Glutamatergic neuron (in vitro differentiated cells): ENCODE measurements around the gene RTN4RL2. TPM values are rescaled to one million over a fixed set of nuclear protein-coding genes. Genes with fewer than 3 reads are reported as not detected.
A peak's percentile ranks its signal among the peaks of the same experiment; 100 is the strongest.

Experiments used
- DNase-seq: peaks from one replicate; pipeline ENCODE4 v3.0.0; 2022
- H3K27ac Mint-ChIP-seq: one replicate; pipeline ENCODE4 v1.8.0; 2020; ENCODE audit warnings: mild to moderate bottlenecking, mixed read lengths, inconsistent platforms; ENCODE audit not compliant: unreplicated experiment
- H3K27me3 Mint-ChIP-seq: one replicate; pipeline ENCODE4 v1.8.0; 2020; ENCODE audit warnings: mild to moderate bottlenecking, moderate library complexity, mixed read lengths, inconsistent platforms; ENCODE audit not compliant: unreplicated experiment
- H3K36me3 Mint-ChIP-seq: one replicate; pipeline ENCODE4 v1.8.0; 2020; ENCODE audit warnings: mild to moderate bottlenecking, mixed read lengths, inconsistent platforms; ENCODE audit not compliant: unreplicated experiment
- H3K4me1 Mint-ChIP-seq: one replicate; pipeline ENCODE4 v1.8.0; 2020; ENCODE audit warnings: mild to moderate bottlenecking, low read depth, mixed read lengths, inconsistent platforms; ENCODE audit not compliant: unreplicated experiment
- H3K4me3 Mint-ChIP-seq: one replicate; pipeline ENCODE4 v1.8.0; 2020; ENCODE audit warnings: mild to moderate bottlenecking, mixed read lengths, inconsistent platforms; ENCODE audit not compliant: unreplicated experiment
- H3K9me3 Mint-ChIP-seq: one replicate; pipeline ENCODE4 v1.8.0; 2020; ENCODE audit warnings: mild to moderate bottlenecking, moderate library complexity, mixed read lengths, inconsistent platforms; ENCODE audit not compliant: unreplicated experiment
- total RNA-seq: library from RNA; stranded (reverse); fragmentation: NEBNext Ultra II Directional; extraction: Animal tissue kit (Norgen Biotek cat#: 25700); gene quantifications from one replicate; pipeline ENCODE4 v1.2.1, GENCODE V29; 2021; ENCODE audit not compliant: unreplicated experiment
- TF ChIP-seq, protein P1 (sequence below): fragments of 200-600 bp; sonication (generic); IDR thresholded peaks from one replicate; pipeline ENCODE4 v1.5.0; 2021; ENCODE audit not compliant: partially characterized antibody, unreplicated experiment

The RTN4RL2 gene
- total RNA-seq, 1 donor from 2014 or later, result 119 TPM

DNA sequence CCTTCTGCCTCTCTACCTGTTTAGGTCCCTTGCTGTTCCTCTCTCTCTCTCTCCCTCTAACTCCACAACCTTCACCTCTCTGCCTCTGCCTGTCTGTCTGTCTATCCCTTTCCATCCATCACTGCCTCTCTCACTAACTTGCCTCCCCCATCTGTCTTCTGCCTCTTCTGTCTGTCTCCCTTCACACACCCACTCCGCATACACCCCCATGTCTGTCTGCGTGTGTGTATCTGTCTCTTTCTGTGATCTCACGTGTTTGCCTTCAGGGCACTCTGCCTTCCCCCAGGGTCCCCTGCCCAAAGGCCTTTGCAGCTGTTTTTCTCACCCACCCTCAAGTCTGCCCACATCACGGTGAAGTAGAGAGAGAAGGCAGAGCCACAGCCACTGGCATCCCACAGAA lies 7.9 kb downstream of the RTN4RL2 start:
- Mint-ChIP-seq H3K4me3 (peak overlapping the region; percentile 68), H3K4me1 (peaks cover 25% of the 10 kb centered on the region), H3K36me3 (no peaks in the 10 kb centered on the region), H3K27me3 (peaks cover 6% of the 10 kb centered on the region), H3K9me3 (peaks cover 13% of the 10 kb centered on the region), H3K27ac (no peak overlapping the region)
- DNase-seq, result no peak
- TF ChIP-seq, protein P1, sequence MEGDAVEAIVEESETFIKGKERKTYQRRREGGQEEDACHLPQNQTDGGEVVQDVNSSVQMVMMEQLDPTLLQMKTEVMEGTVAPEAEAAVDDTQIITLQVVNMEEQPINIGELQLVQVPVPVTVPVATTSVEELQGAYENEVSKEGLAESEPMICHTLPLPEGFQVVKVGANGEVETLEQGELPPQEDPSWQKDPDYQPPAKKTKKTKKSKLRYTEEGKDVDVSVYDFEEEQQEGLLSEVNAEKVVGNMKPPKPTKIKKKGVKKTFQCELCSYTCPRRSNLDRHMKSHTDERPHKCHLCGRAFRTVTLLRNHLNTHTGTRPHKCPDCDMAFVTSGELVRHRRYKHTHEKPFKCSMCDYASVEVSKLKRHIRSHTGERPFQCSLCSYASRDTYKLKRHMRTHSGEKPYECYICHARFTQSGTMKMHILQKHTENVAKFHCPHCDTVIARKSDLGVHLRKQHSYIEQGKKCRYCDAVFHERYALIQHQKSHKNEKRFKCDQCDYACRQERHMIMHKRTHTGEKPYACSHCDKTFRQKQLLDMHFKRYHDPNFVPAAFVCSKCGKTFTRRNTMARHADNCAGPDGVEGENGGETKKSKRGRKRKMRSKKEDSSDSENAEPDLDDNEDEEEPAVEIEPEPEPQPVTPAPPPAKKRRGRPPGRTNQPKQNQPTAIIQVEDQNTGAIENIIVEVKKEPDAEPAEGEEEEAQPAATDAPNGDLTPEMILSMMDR, result no peak

DNA sequence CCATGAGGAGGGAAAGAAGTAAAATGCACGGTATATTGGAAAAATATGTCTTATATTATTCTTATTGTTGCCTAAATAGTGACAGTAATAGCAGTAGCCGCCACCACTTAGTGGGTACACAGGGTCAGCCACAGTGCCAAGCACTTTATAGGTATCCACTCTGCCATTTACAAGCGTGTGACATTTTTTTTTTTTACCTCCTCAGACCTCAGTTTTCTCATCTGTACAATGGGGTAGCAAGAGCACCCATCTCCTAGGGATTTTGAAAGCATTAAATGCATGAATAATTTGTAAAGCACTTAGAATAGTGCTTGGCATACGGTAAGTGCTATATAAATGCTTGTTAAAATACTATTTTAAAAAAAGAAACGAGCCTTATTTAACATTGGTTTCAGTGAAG lies 8.9 kb downstream of the RTN4RL2 start:
- no peak for DNase-seq
- Mint-ChIP-seq H3K36me3 (no peaks in the 10 kb centered on the region), H3K4me1 (peaks cover 25% of the 10 kb centered on the region), H3K27me3 (peaks cover 10% of the 10 kb centered on the region), H3K27ac (no peak overlapping the region), H3K9me3 (peaks cover 11% of the 10 kb centered on the region), H3K4me3 (no peak overlapping the region)
- TF ChIP-seq, protein P1, result no peak

DNA sequence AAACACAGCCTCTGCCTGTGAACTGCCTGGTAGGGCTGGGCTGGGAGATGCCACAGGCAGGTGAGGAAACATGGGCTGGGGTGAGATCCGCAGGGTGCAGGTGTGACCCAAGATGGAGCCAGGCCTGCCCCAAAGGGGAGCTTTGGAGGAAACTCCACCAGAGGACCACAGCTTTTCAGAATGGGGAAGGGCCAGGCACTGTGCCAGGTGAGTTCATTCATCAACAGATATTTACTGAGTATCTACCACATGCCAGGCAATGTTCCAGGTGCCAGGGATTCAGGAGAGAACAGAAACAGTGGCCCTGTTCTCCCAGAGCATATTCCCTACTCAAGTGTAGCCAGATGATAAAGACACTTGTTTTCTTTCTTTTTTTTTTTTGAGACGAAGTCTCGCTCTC lies 11.2 kb downstream of the RTN4RL2 start:
- DNase-seq, result no peak
- Mint-ChIP-seq H3K4me1 (peaks cover 32% of the 10 kb centered on the region), H3K36me3 (no peaks in the 10 kb centered on the region), H3K27me3 (peaks cover 18% of the 10 kb centered on the region), H3K27ac (no peak overlapping the region), H3K4me3 (no peak overlapping the region), H3K9me3 (peaks cover 11% of the 10 kb centered on the region)
- TF ChIP-seq, protein P1, result no peak

DNA sequence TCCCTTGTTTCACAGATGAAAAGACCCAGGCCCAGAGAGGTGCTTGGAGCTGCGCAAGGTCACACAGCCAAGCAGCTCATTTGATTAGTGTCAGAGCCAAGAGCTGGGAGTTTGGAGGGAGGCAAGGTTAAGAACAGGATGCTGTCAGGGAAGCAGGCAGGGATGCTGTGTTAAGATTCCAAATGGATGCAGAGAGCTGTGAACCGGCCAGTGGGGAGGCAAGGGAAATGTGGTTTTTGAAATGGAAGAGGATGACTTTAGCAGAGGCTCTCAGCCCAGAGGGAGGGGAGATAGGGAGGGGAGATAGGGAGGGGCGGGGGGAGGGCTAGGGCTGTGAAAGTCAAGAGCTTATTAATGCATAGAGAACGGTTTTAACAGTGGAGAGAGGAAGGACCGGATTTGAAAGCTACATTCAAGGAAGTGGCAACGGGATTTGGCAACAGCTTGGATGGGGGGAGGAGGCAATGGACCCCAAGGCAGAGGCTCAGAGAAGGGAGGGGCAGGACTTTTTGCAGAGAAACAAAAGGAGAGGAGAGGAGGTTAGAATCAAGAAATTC lies 13.0 kb downstream of the RTN4RL2 start:
- peaks cover 23% of the 10 kb centered on the region for H3K9me3 Mint-ChIP-seq
- no peak for DNase-seq
- H3K27ac Mint-ChIP-seq, result peak overlapping the region; percentile 74
- H3K36me3 Mint-ChIP-seq, result peaks cover 5% of the 10 kb centered on the region
- peak overlapping the region; percentile 78 for H3K4me3 Mint-ChIP-seq
- H3K4me1 Mint-ChIP-seq, result peaks cover 37% of the 10 kb centered on the region
- TF ChIP-seq, protein P1, result no peak
- peaks cover 24% of the 10 kb centered on the region for H3K27me3 Mint-ChIP-seq

DNA sequence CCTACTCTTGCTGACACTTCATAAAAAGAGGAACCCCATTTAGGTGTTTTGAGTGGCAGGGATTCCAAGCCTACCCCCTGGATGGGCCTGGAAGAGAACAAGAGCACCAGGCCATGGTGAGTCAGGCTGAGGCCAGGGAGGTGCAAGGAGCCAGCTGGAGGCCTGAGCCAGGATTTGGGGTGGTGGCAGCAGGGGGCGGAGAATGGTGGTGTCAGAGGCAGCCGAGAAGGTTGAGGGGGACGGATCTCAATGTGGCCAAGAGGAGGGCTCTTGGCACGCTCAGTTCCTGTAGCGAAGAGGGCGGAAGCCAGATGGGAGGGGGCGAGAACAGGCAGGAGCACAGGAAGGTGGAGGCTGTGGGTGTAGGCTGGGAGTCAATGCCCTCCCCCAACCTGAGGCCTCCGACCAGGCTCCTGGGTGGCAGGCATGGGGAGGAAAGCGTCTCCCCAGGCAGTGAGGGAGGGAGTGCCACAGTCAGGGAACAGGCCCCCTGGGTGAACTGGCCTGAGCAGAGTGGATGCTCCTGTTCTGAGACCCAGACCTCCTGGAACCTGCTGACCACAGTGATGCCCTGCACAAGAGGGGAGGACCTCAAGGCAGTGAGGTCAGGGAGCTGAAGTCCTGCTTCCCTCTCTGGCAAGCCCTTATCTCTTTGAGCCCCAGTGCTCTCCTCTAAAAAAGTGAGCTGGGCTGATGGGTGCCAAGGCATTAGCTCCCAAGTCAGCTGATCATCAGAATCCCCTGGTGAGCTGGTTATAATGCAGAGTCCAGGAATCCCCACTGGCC lies 13.9 kb downstream of the RTN4RL2 start:
- H3K27ac Mint-ChIP-seq, result no peak overlapping the region
- no peak for DNase-seq
- peaks cover 22% of the 10 kb centered on the region for H3K9me3 Mint-ChIP-seq
- TF ChIP-seq, protein P1, result no peak
- peaks cover 36% of the 10 kb centered on the region for H3K4me1 Mint-ChIP-seq
- H3K4me3 Mint-ChIP-seq, result peak overlapping the region; percentile 78
- H3K36me3 Mint-ChIP-seq, result peaks cover 5% of the 10 kb centered on the region
- H3K27me3 Mint-ChIP-seq, result peaks cover 29% of the 10 kb centered on the region
